ENCODE data around the gene C7orf57. TPM values are rescaled to one million over a fixed set of nuclear protein-coding genes. Genes with fewer than 3 reads are reported as not detected.
"Not testable (repeated sequence)": the region's sequence is repeated elsewhere in the genome, so short reads cannot be mapped to it uniquely, and the experiment has no call there.

The C7orf57 gene
- polyA plus RNA-seq, 1 donor = 0.95 TPM

GRCh38 chr7:48035967-48036478 lies 680 bp downstream of the C7orf57 start:
- DNase-seq = peak; percentile 15

- no peak for DNase-seq
Measured at GRCh38 chr7:48038815-48039506, 3.6 kb downstream of the C7orf57 start.

GRCh38 chr7:48040944-48041652 lies 5.8 kb downstream of the C7orf57 start:
- no peak for DNase-seq

- DNase-seq = no peak
Measured at GRCh38 chr7:48041653-48041970, 6.3 kb downstream of the C7orf57 start.

GRCh38 chr7:48042216-48042615 lies 6.9 kb downstream of the C7orf57 start:
- no peak for DNase-seq

GRCh38 chr7:48042636-48043035 lies 7.3 kb downstream of the C7orf57 start:
- no peak for DNase-seq

GRCh38 chr7:48045195-48045765 lies 9.9 kb downstream of the C7orf57 start:
- DNase-seq = no peak

- no peak for DNase-seq
Measured at GRCh38 chr7:48046458-48046857, 11.1 kb downstream of the C7orf57 start.

GRCh38 chr7:48048113-48048512 lies 12.8 kb downstream of the C7orf57 start:
- no peak for DNase-seq

GRCh38 chr7:48049850-48050249 lies 14.5 kb downstream of the C7orf57 start:
- no peak for DNase-seq

GRCh38 chr7:48052748-48053147 lies 17.4 kb downstream of the C7orf57 start:
- no peak for DNase-seq

GRCh38 chr7:48053736-48054135 lies 18.4 kb downstream of the C7orf57 start:
- DNase-seq = no peak

- no peak for DNase-seq
Measured at GRCh38 chr7:48058990-48059389, 23.6 kb downstream of the C7orf57 start.

- DNase-seq = no peak
Measured at GRCh38 chr7:48059706-48060105, 24.4 kb downstream of the C7orf57 start.

- no peak for DNase-seq
Measured at GRCh38 chr7:48063985-48064384, 28.6 kb downstream of the C7orf57 start.

GRCh38 chr7:48067475-48067874 lies 32.1 kb downstream of the C7orf57 start:
- no peak for DNase-seq

GRCh38 chr7:48074204-48074654 lies 38.9 kb downstream of the C7orf57 start:
- DNase-seq = no peak

- no peak for DNase-seq
Measured at GRCh38 chr7:48077423-48077822, 42.1 kb downstream of the C7orf57 start.

GRCh38 chr7:48078470-48078869 lies 43.1 kb downstream of the C7orf57 start:
- DNase-seq = no peak

- not testable (repeated sequence) for DNase-seq
Measured at GRCh38 chr7:48082378-48082777, 47.0 kb downstream of the C7orf57 start.

- DNase-seq = no peak
Measured at GRCh38 chr7:48083114-48083830, 47.9 kb downstream of the C7orf57 start.

- DNase-seq = no peak
Measured at GRCh38 chr7:48084727-48085432, 49.5 kb downstream of the C7orf57 start.
